Trophoblast cell (in vitro differentiated cells and primary cell): ENCODE measurements around the gene TMF1.
A peak's percentile ranks its signal among the peaks of the same experiment; 100 is the strongest.

Experiments
- DNase-seq, 2 donors: peaks; one replicate each; pipeline ENCODE4 v3.0.0-alpha.2; 2016
- H2AFZ ChIP-seq: 2 replicates; pipeline ENCODE4 v1.6.1; 2013; ENCODE audit warnings: low read length, moderate library complexity, mild to moderate bottlenecking; ENCODE audit not compliant: insufficient read depth, poor library complexity
- H2AK5ac ChIP-seq: 2 replicates; pipeline ENCODE4 v1.6.1; 2013; ENCODE audit warnings: mild to moderate bottlenecking, low read length
- H2BK120ac ChIP-seq: 2 replicates; pipeline ENCODE4 v1.6.1; 2013; ENCODE audit warnings: low read length, mild to moderate bottlenecking, moderate library complexity; ENCODE audit not compliant: insufficient read depth, poor library complexity
- H2BK12ac ChIP-seq: 2 replicates; pipeline ENCODE4 v1.6.1; 2013; ENCODE audit warnings: mild to moderate bottlenecking, low read length, moderate library complexity
- H2BK5ac ChIP-seq: 2 replicates; pipeline ENCODE4 v1.6.1; 2013; ENCODE audit warnings: low read length, low read depth, moderate library complexity, mild to moderate bottlenecking; ENCODE audit not compliant: poor library complexity
- H3K14ac ChIP-seq: 2 replicates; pipeline ENCODE4 v1.6.1; 2013; ENCODE audit warnings: mild to moderate bottlenecking, low read length
- H3K18ac ChIP-seq: 2 replicates; pipeline ENCODE4 v1.6.1; 2013; ENCODE audit warnings: mild to moderate bottlenecking, low read length
- H3K23ac ChIP-seq: 2 replicates; pipeline ENCODE4 v1.6.1; 2013; ENCODE audit warnings: low read length
- H3K27ac ChIP-seq: 2 replicates; pipeline ENCODE4 v1.5.1; 2013; ENCODE audit warnings: low read depth, mild to moderate bottlenecking, inconsistent platforms, low read length, moderate library complexity
- H3K27me3 ChIP-seq: 2 replicates; pipeline ENCODE4 v1.6.1; 2013; ENCODE audit warnings: inconsistent platforms, mild to moderate bottlenecking, low read length, moderate library complexity; ENCODE audit not compliant: insufficient read depth
- H3K36me3 ChIP-seq, 2 experiments: 1 replicate in 1 of 2; 2 replicates in 1 of 2; pipeline ENCODE4 v1.6.1; 2013; ENCODE audit warnings: low read length in 2 of 2, mild to moderate bottlenecking in 2 of 2, moderate library complexity in 1 of 2; ENCODE audit not compliant: insufficient read depth in 2 of 2, control insufficient read depth in 1 of 2
- H3K4ac ChIP-seq: 2 replicates; pipeline ENCODE4 v1.6.1; 2013; ENCODE audit warnings: low read depth, mild to moderate bottlenecking, low read length, moderate library complexity
- H3K4me1 ChIP-seq, 2 experiments: 1 replicate in 1 of 2; 2 replicates in 1 of 2; pipeline ENCODE4 v1.6.1; 2013; ENCODE audit warnings: low read length in 2 of 2, mild to moderate bottlenecking in 2 of 2, moderate library complexity in 1 of 2; ENCODE audit not compliant: insufficient read depth in 2 of 2, control insufficient read depth in 1 of 2
- H3K4me2 ChIP-seq: 2 replicates; pipeline ENCODE4 v1.6.1; 2013; ENCODE audit warnings: inconsistent platforms, mild to moderate bottlenecking, low read length, moderate library complexity
- H3K4me3 ChIP-seq: 2 replicates; pipeline ENCODE4 v1.5.1; 2013; ENCODE audit warnings: mild to moderate bottlenecking, low read depth, low read length, inconsistent platforms
- H3K79me1 ChIP-seq: one replicate; pipeline ENCODE4 v1.6.1; 2013; ENCODE audit warnings: low read length
- H3K79me2 ChIP-seq: 2 replicates; pipeline ENCODE4 v1.6.1; 2013; ENCODE audit warnings: low read length, mild to moderate bottlenecking; ENCODE audit not compliant: control insufficient read depth, insufficient read depth, poor library complexity
- H3K9ac ChIP-seq: 2 replicates; pipeline ENCODE4 v1.6.1; 2013; ENCODE audit warnings: mild to moderate bottlenecking, low read length
- H3K9me3 ChIP-seq: 2 replicates; pipeline ENCODE4 v1.6.1; 2013; ENCODE audit warnings: low read depth, mild to moderate bottlenecking, control low read depth, inconsistent platforms, low read length; ENCODE audit not compliant: insufficient read depth
- H4K12ac ChIP-seq: 2 replicates; pipeline ENCODE4 v1.6.1; 2013; ENCODE audit warnings: low read depth, mild to moderate bottlenecking, low read length, moderate library complexity
- H4K8ac ChIP-seq: 2 replicates; pipeline ENCODE4 v1.6.1; 2013; ENCODE audit warnings: low read depth, mild to moderate bottlenecking, low read length, moderate library complexity
- H4K91ac ChIP-seq: one replicate; pipeline ENCODE4 v1.6.1; 2013; ENCODE audit warnings: low read depth, mild to moderate bottlenecking, low read length, moderate library complexity
- WGBS: extraction: QIAGEN DNeasy Blood & Tissue Kit; methylation state at CpG from one replicate; pipeline ENCODE4 v1.1.7; 2013; ENCODE audit warnings: missing lambda C conversion rate; ENCODE audit not compliant: insufficient read length, insufficient coverage; ENCODE audit errors: extremely low coverage; 5-methylcytosine and 5-hydroxymethylcytosine counted together

The TMF1 gene

DNA sequence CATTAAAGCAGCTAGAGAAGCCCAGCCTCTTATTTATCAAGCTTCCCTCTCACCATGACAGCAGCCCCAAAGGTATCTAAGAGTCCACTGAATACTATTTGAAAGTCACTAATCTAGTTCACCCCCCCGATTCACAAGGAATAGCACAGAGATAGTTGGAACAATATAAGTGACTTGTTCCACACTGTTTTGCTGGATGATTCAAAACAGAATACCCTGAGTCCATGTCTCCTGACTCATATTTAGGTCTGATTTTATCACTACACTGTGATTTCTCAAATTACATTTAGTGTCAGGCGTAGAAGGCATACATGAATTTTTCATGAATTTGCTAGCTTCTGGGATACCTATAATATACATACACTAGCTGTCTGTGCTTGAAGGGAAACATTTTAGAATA is 20.0 kb downstream of the TMF1 start:
- Histone ChIP-seq H3K79me1 (no peaks in the 10 kb centered on the region), H3K36me3 (peaks cover 17 to 23% of the 10 kb centered on the region in 2 experiments), H3K4ac (no peak overlapping the region), H3K79me2 (no peaks in the 10 kb centered on the region), H4K91ac (no peak overlapping the region), H3K4me1 (no peaks in the 10 kb centered on the region), H3K18ac (no peak overlapping the region), H3K23ac (no peak overlapping the region), H3K27me3 (no peaks in the 10 kb centered on the region), H4K12ac (no peak overlapping the region), H2AFZ (no peak overlapping the region), H4K8ac (no peak overlapping the region), H3K14ac (no peak overlapping the region), H3K4me3 (no peak overlapping the region), H3K9ac (no peak overlapping the region), H2BK12ac (no peak overlapping the region), H2BK5ac (no peak overlapping the region), H3K4me2 (no peak overlapping the region), H2AK5ac (no peak overlapping the region), H3K27ac (no peak overlapping the region), H3K9me3 (no peaks in the 10 kb centered on the region), H2BK120ac (no peak overlapping the region)
- peak; percentile 28 to 83 for DNase-seq
- WGBS: no CpG with 5 or more reads among the region's 2 CpGs

GRCh38 chr3:69031635-69032034 is 20.5 kb downstream of the TMF1 start:
- H3K4me1 ChIP-seq: no peaks in the 10 kb centered on the region
- no peaks in the 10 kb centered on the region for H3K79me2 ChIP-seq
- no peak overlapping the region for H3K4ac ChIP-seq
- H3K27me3 ChIP-seq: no peaks in the 10 kb centered on the region
- no peak overlapping the region for H4K91ac ChIP-seq
- no peak overlapping the region for H4K12ac ChIP-seq
- H3K9ac ChIP-seq: no peak overlapping the region
- H3K23ac ChIP-seq: no peak overlapping the region
- no peak overlapping the region for H3K4me3 ChIP-seq
- H3K9me3 ChIP-seq: no peaks in the 10 kb centered on the region
- no peak overlapping the region for H3K14ac ChIP-seq
- no peak overlapping the region for H3K4me2 ChIP-seq
- H3K18ac ChIP-seq: no peak overlapping the region
- no peak overlapping the region for H2AK5ac ChIP-seq
- no peak overlapping the region for H2AFZ ChIP-seq
- H3K36me3 ChIP-seq: peaks cover 19 to 21% of the 10 kb centered on the region in 2 experiments
- H2BK12ac ChIP-seq: no peak overlapping the region
- no peak overlapping the region for H2BK120ac ChIP-seq
- no peak for DNase-seq
- no peak overlapping the region for H3K27ac ChIP-seq
- no peaks in the 10 kb centered on the region for H3K79me1 ChIP-seq
- H2BK5ac ChIP-seq: no peak overlapping the region
- WGBS: no CpG with 5 or more reads among the region's 1 CpG
- no peak overlapping the region for H4K8ac ChIP-seq

GRCh38 chr3:69020857-69021256 is 31.3 kb downstream of the TMF1 start:
- no peak for DNase-seq

DNA sequence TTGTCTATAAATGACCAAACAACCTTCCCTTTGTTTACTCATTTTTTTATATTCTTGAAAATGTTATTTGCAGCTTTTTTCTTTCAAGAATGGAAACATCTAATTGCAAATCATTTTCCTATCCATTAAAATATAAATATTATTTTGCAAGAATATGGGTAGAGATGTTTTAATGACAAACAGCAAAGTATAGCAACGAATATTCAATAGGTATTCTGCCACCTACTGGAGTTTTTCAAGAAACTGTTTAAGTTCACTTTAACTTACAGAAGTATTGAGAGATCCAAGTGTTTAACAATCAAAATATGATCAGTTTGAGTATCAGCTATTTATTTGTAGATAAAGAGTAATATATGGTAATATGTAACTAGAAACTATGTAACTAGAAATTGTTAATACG is 31.7 kb downstream of the TMF1 start:
- no peak overlapping the region for H3K23ac ChIP-seq
- no peaks in the 10 kb centered on the region for H3K9me3 ChIP-seq
- no peak overlapping the region for H4K91ac ChIP-seq
- no peak overlapping the region for H2AFZ ChIP-seq
- no peaks in the 10 kb centered on the region for H3K4me1 ChIP-seq
- H2AK5ac ChIP-seq: no peak overlapping the region
- no peaks in the 10 kb centered on the region for H3K79me1 ChIP-seq
- no peak overlapping the region for H3K27ac ChIP-seq
- H4K12ac ChIP-seq: no peak overlapping the region
- no peak overlapping the region for H3K4ac ChIP-seq
- no peak overlapping the region for H4K8ac ChIP-seq
- peaks cover 8 to 10% of the 10 kb centered on the region in 2 experiments for H3K36me3 ChIP-seq
- H3K27me3 ChIP-seq: no peaks in the 10 kb centered on the region
- H2BK5ac ChIP-seq: no peak overlapping the region
- H3K14ac ChIP-seq: no peak overlapping the region
- WGBS: 100% methylated on average over 1 of the region's 2 CpGs
- H3K4me2 ChIP-seq: no peak overlapping the region
- no peak for DNase-seq
- no peak overlapping the region for H3K18ac ChIP-seq
- no peak overlapping the region for H2BK12ac ChIP-seq
- no peak overlapping the region for H3K4me3 ChIP-seq
- no peak overlapping the region for H2BK120ac ChIP-seq
- H3K9ac ChIP-seq: no peak overlapping the region
- H3K79me2 ChIP-seq: no peaks in the 10 kb centered on the region

More at GRCh38 chr3:69020857-69021256, 31.3 kb downstream of the TMF1 start:
- no CpG with 5 or more reads among the region's 4 CpGs for WGBS
- no peak overlapping the region for H3K4ac ChIP-seq
- H4K91ac ChIP-seq: no peak overlapping the region
- H3K36me3 ChIP-seq: peaks cover 8 to 10% of the 10 kb centered on the region in 2 experiments
- no peak overlapping the region for H3K18ac ChIP-seq
- H2BK12ac ChIP-seq: no peak overlapping the region
- no peak overlapping the region for H3K4me2 ChIP-seq
- no peaks in the 10 kb centered on the region for H3K79me1 ChIP-seq
- no peak overlapping the region for H2BK120ac ChIP-seq
- H3K27ac ChIP-seq: no peak overlapping the region
- H3K23ac ChIP-seq: no peak overlapping the region
- no peaks in the 10 kb centered on the region for H3K9me3 ChIP-seq
- H3K4me3 ChIP-seq: no peak overlapping the region
- H2AFZ ChIP-seq: no peak overlapping the region
- no peaks in the 10 kb centered on the region for H3K4me1 ChIP-seq
- no peaks in the 10 kb centered on the region for H3K79me2 ChIP-seq
- H3K9ac ChIP-seq: no peak overlapping the region
- no peak overlapping the region for H4K12ac ChIP-seq
- H2AK5ac ChIP-seq: no peak overlapping the region
- H3K14ac ChIP-seq: no peak overlapping the region
- no peak overlapping the region for H2BK5ac ChIP-seq
- no peak overlapping the region for H4K8ac ChIP-seq
- H3K27me3 ChIP-seq: no peaks in the 10 kb centered on the region
